OCI-LY7 (cell line): ENCODE results near the gene GYPA.
"Not testable (repeated sequence)": the region's sequence is repeated elsewhere in the genome, so short reads cannot be mapped to it uniquely, and the experiment has no call there.

Experiments used
- EZH2phosphoT487 ChIP-seq: fragments of 200-600 bp; sonication (generic); IDR thresholded peaks from 2 replicates; pipeline ENCODE4 v1.6.1; 2018; ENCODE audit warnings: low read depth, borderline replicate concordance, mild to moderate bottlenecking, mixed run types, antibody characterized with exemption, low read length, moderate library complexity, mixed read lengths
- TF ChIP-seq, protein P1 (sequence below): fragments of 200-600 bp; sonication (generic); conservative IDR thresholded peaks from 2 replicates; pipeline ENCODE4 v1.5.1; 2014; ENCODE audit warnings: mild to moderate bottlenecking, antibody characterized with exemption, low read length, moderate library complexity, mixed read lengths

DNA sequence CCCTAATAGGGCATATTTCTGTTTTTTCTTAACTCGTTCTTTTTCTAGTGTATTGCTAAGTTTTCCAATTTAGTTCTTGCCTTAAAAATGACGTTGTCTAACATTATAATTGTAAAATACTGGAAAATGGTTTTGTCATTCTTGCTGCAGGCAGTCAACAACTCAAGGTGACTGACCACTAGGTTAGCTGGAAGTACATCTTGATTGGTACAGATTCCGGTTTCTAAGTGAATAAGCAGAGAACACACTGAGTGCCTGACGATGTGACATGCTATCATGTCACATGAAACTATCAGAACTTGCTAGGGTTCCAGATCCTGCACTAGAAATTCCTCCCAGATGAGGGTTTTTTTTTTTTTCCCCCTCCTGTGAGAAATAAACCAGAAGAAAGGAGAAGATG is 60.4 kb downstream of the GYPA start:
- TF ChIP-seq, protein P1, sequence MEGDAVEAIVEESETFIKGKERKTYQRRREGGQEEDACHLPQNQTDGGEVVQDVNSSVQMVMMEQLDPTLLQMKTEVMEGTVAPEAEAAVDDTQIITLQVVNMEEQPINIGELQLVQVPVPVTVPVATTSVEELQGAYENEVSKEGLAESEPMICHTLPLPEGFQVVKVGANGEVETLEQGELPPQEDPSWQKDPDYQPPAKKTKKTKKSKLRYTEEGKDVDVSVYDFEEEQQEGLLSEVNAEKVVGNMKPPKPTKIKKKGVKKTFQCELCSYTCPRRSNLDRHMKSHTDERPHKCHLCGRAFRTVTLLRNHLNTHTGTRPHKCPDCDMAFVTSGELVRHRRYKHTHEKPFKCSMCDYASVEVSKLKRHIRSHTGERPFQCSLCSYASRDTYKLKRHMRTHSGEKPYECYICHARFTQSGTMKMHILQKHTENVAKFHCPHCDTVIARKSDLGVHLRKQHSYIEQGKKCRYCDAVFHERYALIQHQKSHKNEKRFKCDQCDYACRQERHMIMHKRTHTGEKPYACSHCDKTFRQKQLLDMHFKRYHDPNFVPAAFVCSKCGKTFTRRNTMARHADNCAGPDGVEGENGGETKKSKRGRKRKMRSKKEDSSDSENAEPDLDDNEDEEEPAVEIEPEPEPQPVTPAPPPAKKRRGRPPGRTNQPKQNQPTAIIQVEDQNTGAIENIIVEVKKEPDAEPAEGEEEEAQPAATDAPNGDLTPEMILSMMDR: not testable (repeated sequence)
- not testable (repeated sequence) for TF ChIP-seq EZH2phosphoT487
